Activated B cell treated with CpG ODN at 0.5 μM for 24 hours (primary cell): ENCODE data around the gene SHISA4. TPM values are rescaled to one million over a fixed set of nuclear protein-coding genes. Genes with fewer than 3 reads are reported as not detected.

ENCODE experiments used
- ATAC-seq: fragments of 200-7000 bp; cut with Tn5 transposase; one replicate; pipeline ENCODE4 v1.10.0; 2021; ENCODE audit warnings: low read depth, mild to moderate bottlenecking, moderate library complexity
- CTCF ChIA-PET: fragments of 350-600 bp; sonication (Branson Sonifier 250); formaldehyde crosslinking; loops from one replicate; lab custom pipeline; 2021; ENCODE audit warnings: antibody characterized with exemption; lab: Charles Lee
- POLR2A ChIA-PET: fragments of 350-600 bp; sonication (Branson Sonifier 250); formaldehyde crosslinking; loops from one replicate; lab custom pipeline; 2021; ENCODE audit warnings: antibody characterized with exemption; lab: Charles Lee
- DNase-seq: peaks from one replicate; pipeline ENCODE4 v3.0.0; 2022
- H3K27ac Mint-ChIP-seq: one replicate; pipeline ENCODE4 v1.8.0; 2020; ENCODE audit warnings: mixed read lengths
- H3K27me3 Mint-ChIP-seq: one replicate; pipeline ENCODE4 v1.8.0; 2021; ENCODE audit warnings: mixed read lengths
- H3K36me3 Mint-ChIP-seq: one replicate; pipeline ENCODE4 v1.8.0; 2021; ENCODE audit warnings: low read depth, mixed read lengths
- H3K4me1 Mint-ChIP-seq: one replicate; pipeline ENCODE4 v1.8.0; 2021; ENCODE audit warnings: mixed read lengths
- H3K4me3 Mint-ChIP-seq: one replicate; pipeline ENCODE4 v1.8.0; 2020; ENCODE audit warnings: mild to moderate bottlenecking, mixed read lengths
- H3K9me3 Mint-ChIP-seq: one replicate; pipeline ENCODE4 v1.8.0; 2020; ENCODE audit warnings: mixed read lengths
- CTCF ChIP-seq: fragments of 200-600 bp; IDR thresholded peaks from one replicate; pipeline ENCODE4 v1.8.0; 2022; ENCODE audit warnings: antibody characterized with exemption, mild to moderate bottlenecking
- intact Hi-C: fragments of 100-400 bp; cut with micrococcal nuclease; formaldehyde crosslinking; loops from one replicate; pipeline ENCODE4 v1.15.1; 2024
- total RNA-seq: library from RNA; stranded (reverse); gene quantifications from 2 replicates; pipeline ENCODE4 v1.2.3, GENCODE V29; 2022

The SHISA4 gene
- total RNA-seq, 1 donor from 2014 or later = 0.35 TPM

- H3K27ac Mint-ChIP-seq = no peak overlapping the region
- intact Hi-C loops = no loop called here
- H3K4me1 Mint-ChIP-seq = no peaks in the 10 kb centered on the region
- no peak for TF ChIP-seq CTCF
- no peaks in the 10 kb centered on the region for H3K9me3 Mint-ChIP-seq
- POLR2A ChIA-PET = interaction anchor here (0.6 kb wide), 1 partner anchor 12 kb away, joined by 3 read pairs; no protein-coding TSS in a partner anchor
- DNase-seq (no peak), ATAC-seq (no peak)
- H3K4me3 Mint-ChIP-seq = no peak overlapping the region
- CTCF ChIA-PET = no interaction called here
- H3K36me3 Mint-ChIP-seq = no peaks in the 10 kb centered on the region
- H3K27me3 Mint-ChIP-seq = peaks cover 2% of the 10 kb centered on the region
Measured at GRCh38 chr1:201907621-201908020, 18.9 kb downstream of the SHISA4 start.

- H3K4me3 Mint-ChIP-seq = no peak overlapping the region
Measured at GRCh38 chr1:201911826-201912571, 23.3 kb downstream of the SHISA4 start.

GRCh38 chr1:201912832-201913231 lies 24.1 kb downstream of the SHISA4 start:
- no peaks in the 10 kb centered on the region for H3K36me3 Mint-ChIP-seq
- H3K4me1 Mint-ChIP-seq = no peaks in the 10 kb centered on the region
- no peak overlapping the region for H3K27ac Mint-ChIP-seq
- POLR2A ChIA-PET = no interaction called here
- TF ChIP-seq CTCF = no peak
- DNase-seq (no peak), ATAC-seq (no peak)
- no peak overlapping the region for H3K4me3 Mint-ChIP-seq
- intact Hi-C loops = no loop called here
- no peaks in the 10 kb centered on the region for H3K9me3 Mint-ChIP-seq
- peaks cover 4% of the 10 kb centered on the region for H3K27me3 Mint-ChIP-seq
- CTCF ChIA-PET = interaction anchor here (1.6 kb wide), 1 partner anchor 17 kb away, joined by 3 read pairs; no protein-coding TSS in a partner anchor

More at GRCh38 chr1:201911826-201912571, 23.3 kb downstream of the SHISA4 start:
- no peaks in the 10 kb centered on the region for H3K4me1 Mint-ChIP-seq
- ATAC-seq (no peak), DNase-seq (no peak)
- intact Hi-C loops = no loop called here
- ChIA-PET CTCF (interaction anchor here (1.6 kb wide), 1 partner anchor 17 kb away, joined by 3 read pairs; no protein-coding TSS in a partner anchor), POLR2A (no interaction called here)
- H3K27me3 Mint-ChIP-seq = peaks cover 4% of the 10 kb centered on the region
- no peaks in the 10 kb centered on the region for H3K9me3 Mint-ChIP-seq
- no peak overlapping the region for H3K27ac Mint-ChIP-seq
- no peaks in the 10 kb centered on the region for H3K36me3 Mint-ChIP-seq
- TF ChIP-seq CTCF = no peak

- H3K36me3 Mint-ChIP-seq = no peaks in the 10 kb centered on the region
- peaks cover 6% of the 10 kb centered on the region for H3K27me3 Mint-ChIP-seq
- POLR2A ChIA-PET = no interaction called here
- H3K4me3 Mint-ChIP-seq = no peak overlapping the region
- no peak for ATAC-seq
- intact Hi-C loops = no loop called here
- no peak for TF ChIP-seq CTCF
- no peak for DNase-seq
- CTCF ChIA-PET = no interaction called here
- no peak overlapping the region for H3K27ac Mint-ChIP-seq
- H3K4me1 Mint-ChIP-seq = no peaks in the 10 kb centered on the region
- no peaks in the 10 kb centered on the region for H3K9me3 Mint-ChIP-seq
Measured at GRCh38 chr1:201914456-201915235, 25.9 kb downstream of the SHISA4 start.

- H3K27ac Mint-ChIP-seq = no peak overlapping the region
- no peaks in the 10 kb centered on the region for H3K9me3 Mint-ChIP-seq
- peaks cover 11% of the 10 kb centered on the region for H3K27me3 Mint-ChIP-seq
- H3K36me3 Mint-ChIP-seq = no peaks in the 10 kb centered on the region
- ChIA-PET POLR2A (no interaction called here), CTCF (no interaction called here)
- no peak for ATAC-seq
- no peak overlapping the region for H3K4me3 Mint-ChIP-seq
- intact Hi-C loops = no loop called here
- no peak for DNase-seq
- H3K4me1 Mint-ChIP-seq = no peaks in the 10 kb centered on the region
- no peak for TF ChIP-seq CTCF
Measured at GRCh38 chr1:201916649-201917249, 28.1 kb downstream of the SHISA4 start.
